ENCODE data around the gene ITGBL1. TPM values are rescaled to one million over a fixed set of nuclear protein-coding genes. Genes with fewer than 3 reads are reported as not detected.

ITGBL1 gene
- polyA plus RNA-seq, 1 experiment, result 73.7 TPM

- H3K27me3 ChIP-seq (ENCODE audit: control insufficient read depth, insufficient read depth, low read length), result no peaks in the 10 kb centered on the region
- POLR2A ChIA-PET, result no interaction called here
- no peak for TF ChIP-seq CTCF (IDR thresholded peaks at IDR 0.05; ENCODE audit: insufficient read depth, low read depth, low read length)
- no peak for DNase-seq (ENCODE audit: low read depth)
- no peaks in the 10 kb centered on the region for H3K36me3 ChIP-seq (ENCODE audit: control insufficient read depth, insufficient read depth, low read length)
- H3K4me3 ChIP-seq (ENCODE audit: low read depth, low read length), result no peak overlapping the region
- CTCF ChIA-PET, result no interaction called here
Measured at GRCh38 chr13:101718496-101718895, 266.0 kb downstream of the ITGBL1 start.

- TF ChIP-seq CTCF (IDR thresholded peaks at IDR 0.05; ENCODE audit: insufficient read depth, low read depth, low read length), result no peak
- ChIA-PET POLR2A (no interaction called here), CTCF (no interaction called here)
- DNase-seq (ENCODE audit: low read depth), result no peak
- no peaks in the 10 kb centered on the region for H3K36me3 ChIP-seq (ENCODE audit: control insufficient read depth, insufficient read depth, low read length)
- H3K27me3 ChIP-seq (ENCODE audit: control insufficient read depth, insufficient read depth, low read length), result no peaks in the 10 kb centered on the region
- H3K4me3 ChIP-seq (ENCODE audit: low read depth, low read length), result no peak overlapping the region
Measured at GRCh38 chr13:101726681-101727080, 274.2 kb downstream of the ITGBL1 start.

GRCh38 chr13:101727118-101727517 is 274.6 kb downstream of the ITGBL1 start:
- Histone ChIP-seq H3K27me3 (ENCODE audit: control insufficient read depth, insufficient read depth, low read length) (no peaks in the 10 kb centered on the region), H3K36me3 (ENCODE audit: control insufficient read depth, insufficient read depth, low read length) (no peaks in the 10 kb centered on the region), H3K4me3 (ENCODE audit: low read depth, low read length) (no peak overlapping the region)
- CTCF ChIA-PET, result no interaction called here
- no peak for TF ChIP-seq CTCF (IDR thresholded peaks at IDR 0.05; ENCODE audit: insufficient read depth, low read depth, low read length)
- POLR2A ChIA-PET, result no interaction called here
- DNase-seq (ENCODE audit: low read depth), result no peak

GRCh38 chr13:101728021-101728420 is 275.5 kb downstream of the ITGBL1 start:
- no peak overlapping the region for H3K4me3 ChIP-seq (ENCODE audit: low read depth, low read length)
- POLR2A ChIA-PET, result no interaction called here
- no peak for DNase-seq (ENCODE audit: low read depth)
- no peak for TF ChIP-seq CTCF (IDR thresholded peaks at IDR 0.05; ENCODE audit: insufficient read depth, low read depth, low read length)
- no peaks in the 10 kb centered on the region for H3K27me3 ChIP-seq (ENCODE audit: control insufficient read depth, insufficient read depth, low read length)
- CTCF ChIA-PET, result interaction anchor here (0.6 kb wide), 1 partner anchor 854 kb away, joined by 3 read pairs; no protein-coding TSS in a partner anchor
- no peaks in the 10 kb centered on the region for H3K36me3 ChIP-seq (ENCODE audit: control insufficient read depth, insufficient read depth, low read length)

- Histone ChIP-seq H3K36me3 (ENCODE audit: control insufficient read depth, insufficient read depth, low read length) (no peaks in the 10 kb centered on the region), H3K4me3 (ENCODE audit: low read depth, low read length) (no peak overlapping the region), H3K27me3 (ENCODE audit: control insufficient read depth, insufficient read depth, low read length) (no peaks in the 10 kb centered on the region)
- ChIA-PET POLR2A (no interaction called here), CTCF (interaction anchor here (0.6 to 1.9 kb wide), 2 partner anchors 7 to 853 kb away, joined by 3 to 5 read pairs; no protein-coding TSS in a partner anchor)
- DNase-seq (ENCODE audit: low read depth), result no peak
- TF ChIP-seq CTCF (IDR thresholded peaks at IDR 0.05; ENCODE audit: insufficient read depth, low read depth, low read length), result no peak
Measured at GRCh38 chr13:101728615-101729014, 276.1 kb downstream of the ITGBL1 start.
